ENCODE data around the gene SUPT4H1. TPM values are rescaled to one million over a fixed set of nuclear protein-coding genes. Genes with fewer than 3 reads are reported as not detected.

Gene SUPT4H1
- total RNA-seq, 1 donor from 2014 or later: 49.8 TPM

DNA sequence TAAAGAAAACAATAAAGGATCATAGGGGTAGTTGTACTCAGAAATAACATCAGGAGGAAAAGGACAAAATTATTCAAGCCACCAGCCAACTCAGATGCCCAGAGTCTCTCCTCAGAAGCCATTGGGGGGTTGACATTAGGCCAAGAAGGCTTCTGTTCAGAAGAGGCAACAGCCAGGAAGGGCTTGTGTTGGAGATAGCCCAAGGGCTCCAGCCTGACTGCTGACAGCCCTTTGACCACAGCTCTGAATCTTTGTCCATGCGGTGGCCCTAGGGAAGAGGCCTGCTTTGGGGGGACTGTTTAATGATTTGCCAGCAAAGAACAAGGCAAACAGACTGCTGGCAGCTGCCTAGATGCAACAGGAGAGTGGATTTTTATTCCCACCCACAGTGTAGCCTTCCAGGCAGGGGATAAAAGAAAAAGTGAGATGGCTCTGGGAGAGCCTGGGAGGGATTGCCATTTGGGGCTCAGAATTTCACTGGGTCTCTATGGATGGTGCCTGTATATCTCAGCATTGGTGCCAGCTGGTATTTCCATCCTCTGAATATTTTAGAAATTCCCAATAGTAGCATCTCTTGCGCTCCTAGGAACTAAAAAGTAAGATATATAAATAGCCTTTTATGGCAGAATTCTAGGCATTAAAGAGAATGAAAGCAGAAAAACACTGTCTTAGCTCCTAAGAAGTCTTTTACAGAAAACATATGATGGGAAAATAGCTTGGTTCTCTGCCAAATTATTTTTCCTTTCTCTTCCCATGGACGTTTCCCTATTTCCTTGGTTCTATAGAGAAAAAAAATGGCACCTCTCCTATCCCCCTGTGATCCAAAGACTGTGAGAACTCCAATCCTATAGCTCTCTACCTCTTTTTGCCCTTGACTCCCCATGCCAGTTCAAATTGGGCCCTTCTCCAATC is 29.4 kb upstream of the SUPT4H1 start:
- DNase-seq (ENCODE audit: low read depth in 2 of 2): no peak

DNA sequence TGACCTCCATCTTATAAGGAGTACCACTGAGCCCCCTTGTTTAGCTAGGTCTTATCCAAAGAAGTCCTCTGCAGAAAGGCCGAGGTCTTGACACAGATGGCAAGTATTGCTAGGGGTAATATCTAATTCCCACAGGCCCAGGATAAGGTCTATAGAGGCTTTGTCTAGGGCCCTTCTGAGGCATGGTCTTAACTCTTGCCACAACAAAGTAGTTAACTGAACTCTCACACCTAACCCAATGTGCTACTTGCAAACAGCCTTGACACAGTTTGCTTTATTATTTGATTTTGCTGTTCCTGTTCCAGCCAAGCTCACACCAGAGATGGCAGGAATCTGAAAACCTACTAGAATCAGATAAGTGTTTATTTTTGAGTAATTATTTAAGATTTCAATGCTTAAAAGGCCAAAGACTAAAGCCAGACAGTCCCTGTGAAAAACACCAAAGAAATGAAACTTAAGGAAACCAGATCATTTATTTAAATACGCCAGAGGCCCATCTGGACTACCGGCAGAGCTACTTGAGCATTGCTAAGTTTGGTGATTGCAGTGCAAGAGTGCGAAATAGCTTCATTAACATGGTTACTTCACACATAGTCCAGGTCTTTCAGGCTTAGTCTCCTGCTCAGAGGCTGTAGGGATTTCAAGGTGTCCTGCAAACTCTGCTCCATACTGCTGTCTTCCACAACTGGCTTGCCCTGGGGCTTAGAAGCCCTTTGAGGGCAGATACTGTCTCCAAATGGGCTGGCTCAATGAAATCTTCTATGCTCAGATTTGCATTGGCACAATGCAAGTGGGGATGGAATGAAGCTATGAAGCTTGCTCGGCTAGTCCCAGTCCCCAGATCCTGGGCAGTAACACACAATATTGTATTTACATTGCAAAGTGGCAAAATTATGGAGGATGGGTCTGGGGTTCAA is 28.5 kb upstream of the SUPT4H1 start:
- no peak for DNase-seq (ENCODE audit: low read depth in 2 of 2)

DNA sequence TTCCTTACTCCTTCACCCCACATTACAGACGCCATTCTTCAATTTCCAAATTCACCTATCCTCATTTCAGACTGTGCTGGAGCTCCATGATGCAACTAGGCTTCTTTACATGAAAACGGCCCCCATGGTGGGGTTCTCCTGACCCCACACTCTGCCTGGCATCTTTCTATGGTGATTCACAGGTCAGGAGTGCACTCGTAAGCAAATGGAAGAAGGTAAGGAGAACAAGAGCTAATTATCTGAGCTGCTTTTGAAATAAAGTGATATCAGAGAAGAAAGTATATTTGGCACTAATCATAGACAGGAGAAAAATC is 27.5 kb upstream of the SUPT4H1 start:
- DNase-seq (ENCODE audit: low read depth in 2 of 2): no peak

DNA sequence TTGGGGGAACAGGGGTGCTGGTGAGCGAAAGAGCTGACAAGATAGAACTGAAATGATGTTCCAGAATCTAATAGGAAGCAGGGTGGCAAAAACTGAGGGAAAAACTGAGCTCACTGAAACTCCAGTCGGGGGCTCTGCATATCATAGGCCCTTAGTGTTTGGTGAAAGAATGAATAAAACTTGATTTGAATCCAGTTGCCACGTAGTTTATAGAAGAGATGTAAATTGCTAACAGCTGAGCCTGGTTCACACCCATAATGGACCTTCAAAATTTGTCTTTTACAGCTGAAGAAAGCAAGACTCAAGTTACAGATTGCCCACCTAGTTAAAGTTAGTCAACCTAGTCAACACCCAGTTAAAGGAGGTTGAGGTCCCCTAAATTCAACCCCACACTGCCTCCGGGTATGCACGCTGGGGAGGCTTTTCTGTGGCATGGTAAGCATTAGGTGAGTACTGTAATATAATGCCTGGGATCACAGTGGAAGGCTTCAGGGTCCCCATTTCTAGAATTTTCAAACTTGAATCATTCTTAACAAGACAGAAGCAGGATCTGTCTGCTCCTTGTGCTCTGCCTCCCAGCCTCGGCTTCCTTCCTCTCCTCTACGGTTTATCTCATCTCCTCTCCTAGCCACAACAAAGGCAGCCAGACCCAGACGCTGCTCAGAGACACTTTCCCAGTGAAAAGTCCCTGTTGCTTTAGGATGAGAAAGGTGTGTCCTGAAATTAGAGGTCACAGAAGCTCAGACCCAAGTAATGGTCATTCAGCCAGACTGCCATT is 26.9 kb upstream of the SUPT4H1 start:
- DNase-seq (ENCODE audit: low read depth in 2 of 2): no peak

DNA sequence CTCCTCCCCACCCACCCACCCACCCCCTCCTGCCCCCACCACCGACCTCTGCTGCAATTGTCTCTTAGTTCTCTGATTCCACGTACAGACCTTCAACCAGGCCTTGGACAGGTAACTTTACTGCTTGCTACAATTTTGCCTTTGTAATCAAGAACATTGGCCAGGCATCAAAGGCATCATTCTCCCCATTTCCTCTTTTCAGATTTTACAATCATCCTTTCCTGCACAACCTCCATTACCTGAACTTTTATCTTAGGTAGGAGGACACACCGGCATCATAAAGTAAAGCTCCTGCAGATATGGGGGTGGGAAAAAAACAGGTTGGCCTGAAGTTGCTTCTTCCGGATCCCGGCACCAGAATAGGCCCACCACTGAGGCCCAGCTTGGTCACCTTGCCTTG is 25.7 kb upstream of the SUPT4H1 start:
- DNase-seq (ENCODE audit: low read depth in 2 of 2): no peak

DNA sequence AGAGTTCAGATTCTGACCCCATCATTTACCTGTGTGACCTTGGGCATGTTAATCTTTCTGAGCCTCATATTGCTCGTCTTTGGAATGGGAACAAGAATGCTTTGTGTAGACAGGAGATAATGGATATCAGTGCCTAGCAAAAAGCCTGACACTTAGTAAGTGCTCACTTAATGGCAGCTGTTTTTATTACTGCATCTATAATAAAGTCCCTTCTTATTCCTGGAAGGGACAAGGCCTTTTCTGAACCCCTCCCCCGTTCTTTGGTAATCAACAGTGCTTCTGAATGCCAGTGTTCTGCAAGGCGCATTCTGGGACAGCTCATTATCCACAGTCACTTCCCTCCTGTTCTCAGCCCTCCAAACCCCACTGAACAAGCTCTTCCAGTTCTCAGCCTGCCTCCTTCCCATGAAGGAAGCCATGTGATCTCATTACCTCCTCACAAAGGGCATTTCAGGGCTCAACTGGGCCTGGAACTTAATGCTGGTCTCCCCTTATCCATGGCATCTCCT is 25.1 kb upstream of the SUPT4H1 start:
- no peak for DNase-seq (ENCODE audit: low read depth in 2 of 2)

DNA sequence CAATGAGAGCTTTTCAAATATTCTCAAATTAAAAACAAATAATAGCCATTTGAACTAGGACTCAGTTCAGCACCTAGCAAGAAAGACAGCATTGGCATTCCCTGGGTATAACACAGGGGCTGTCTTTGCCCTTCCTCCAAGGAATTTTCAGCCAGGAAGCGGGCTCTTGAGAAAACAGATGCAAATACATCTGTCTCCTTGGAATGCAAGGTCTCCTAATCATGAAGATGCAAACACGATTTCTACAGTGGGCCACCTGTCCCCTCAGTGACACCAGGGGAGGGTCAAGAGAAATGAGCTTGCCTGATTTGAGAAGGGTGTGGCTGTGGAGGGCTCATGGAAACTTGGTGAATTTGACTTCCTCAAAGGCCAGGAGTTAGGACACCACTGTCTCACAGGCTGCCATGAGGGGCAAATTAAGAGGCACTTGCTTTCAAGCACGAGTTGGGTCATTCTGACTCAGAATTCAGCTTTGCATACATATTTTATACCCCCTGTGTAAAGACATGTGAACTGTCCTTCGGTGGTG is 24.5 kb upstream of the SUPT4H1 start:
- DNase-seq (ENCODE audit: low read depth in 2 of 2): no peak

DNA sequence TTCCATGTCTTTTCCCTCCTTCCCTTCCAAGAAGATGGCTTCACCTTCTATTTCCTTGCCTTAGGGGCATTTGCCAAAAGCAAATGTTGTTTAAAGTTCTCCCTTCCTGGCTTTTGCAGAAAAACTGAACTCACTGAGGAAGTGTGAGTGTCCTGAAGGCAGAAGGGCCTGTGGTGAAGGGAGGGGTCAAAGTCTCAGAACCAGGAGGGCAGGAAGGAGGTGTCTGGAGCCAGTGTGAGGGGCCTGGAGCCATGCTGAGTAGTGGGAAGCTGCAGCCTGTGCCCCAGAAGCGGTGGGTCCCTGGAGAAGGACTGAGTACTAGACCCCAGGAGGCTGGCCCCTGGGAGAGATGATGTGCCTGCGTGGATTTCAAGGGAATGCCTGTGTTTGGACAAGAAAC is 23.8 kb upstream of the SUPT4H1 start:
- DNase-seq (ENCODE audit: low read depth in 2 of 2): no peak

DNA sequence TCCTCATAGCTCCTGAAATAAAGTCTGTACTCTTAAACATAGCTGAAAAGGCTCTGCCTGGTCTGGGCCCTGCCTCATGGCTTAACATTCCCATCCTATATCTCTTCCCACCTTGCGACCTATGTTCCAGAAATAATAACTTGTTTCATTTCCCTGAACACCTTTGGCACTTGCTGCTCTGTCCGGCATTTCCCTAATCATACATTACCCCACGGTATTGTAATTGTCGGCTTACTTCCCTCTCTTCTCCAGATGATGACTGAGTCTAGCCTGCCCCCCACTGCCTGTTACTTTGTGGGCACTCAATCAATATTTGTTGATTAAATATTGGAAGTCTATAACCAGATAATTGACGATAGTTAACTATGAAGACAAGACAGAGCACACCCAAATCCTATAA is 23.3 kb upstream of the SUPT4H1 start:
- no peak for DNase-seq (ENCODE audit: low read depth in 2 of 2)

DNA sequence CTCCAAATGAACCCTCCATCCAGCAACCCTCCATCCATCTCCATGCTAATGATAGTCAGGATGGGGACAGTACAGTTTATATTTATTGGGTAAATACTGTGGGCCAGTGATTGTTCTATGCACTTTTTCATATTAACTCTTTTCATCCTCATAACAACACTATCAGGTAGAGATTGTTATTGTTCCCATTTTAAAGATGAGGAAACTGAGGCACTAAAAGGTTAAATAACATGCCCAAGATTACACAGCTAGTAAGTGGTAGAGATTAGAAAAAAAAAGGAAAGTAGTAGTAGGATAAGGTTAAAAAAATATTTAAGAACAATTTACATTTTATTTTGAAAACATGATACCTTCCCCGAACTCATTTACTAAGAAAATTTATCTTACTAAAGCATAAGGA is 21.9 kb upstream of the SUPT4H1 start:
- DNase-seq (ENCODE audit: low read depth in 2 of 2): no peak

DNA sequence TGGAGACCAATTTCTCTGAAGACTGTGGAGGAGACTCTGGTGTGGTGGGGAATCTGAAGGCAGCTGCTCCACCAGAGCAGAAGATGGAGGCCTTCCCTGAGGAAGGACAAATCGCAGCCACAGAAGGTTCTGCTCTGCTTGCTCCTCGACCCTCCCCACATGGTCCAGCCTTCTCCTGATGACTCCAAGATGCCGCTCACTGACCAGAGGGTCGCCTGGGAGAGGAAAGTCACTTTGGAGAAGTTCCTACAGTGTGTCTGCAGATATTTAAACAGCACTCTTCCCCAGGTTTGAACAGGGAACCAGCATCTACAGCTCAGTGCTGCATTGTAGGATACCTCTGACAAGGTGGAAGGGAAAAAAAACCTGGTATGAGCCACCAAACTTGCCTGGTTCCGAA is 21.0 kb upstream of the SUPT4H1 start:
- DNase-seq (ENCODE audit: low read depth in 2 of 2): no peak

DNA sequence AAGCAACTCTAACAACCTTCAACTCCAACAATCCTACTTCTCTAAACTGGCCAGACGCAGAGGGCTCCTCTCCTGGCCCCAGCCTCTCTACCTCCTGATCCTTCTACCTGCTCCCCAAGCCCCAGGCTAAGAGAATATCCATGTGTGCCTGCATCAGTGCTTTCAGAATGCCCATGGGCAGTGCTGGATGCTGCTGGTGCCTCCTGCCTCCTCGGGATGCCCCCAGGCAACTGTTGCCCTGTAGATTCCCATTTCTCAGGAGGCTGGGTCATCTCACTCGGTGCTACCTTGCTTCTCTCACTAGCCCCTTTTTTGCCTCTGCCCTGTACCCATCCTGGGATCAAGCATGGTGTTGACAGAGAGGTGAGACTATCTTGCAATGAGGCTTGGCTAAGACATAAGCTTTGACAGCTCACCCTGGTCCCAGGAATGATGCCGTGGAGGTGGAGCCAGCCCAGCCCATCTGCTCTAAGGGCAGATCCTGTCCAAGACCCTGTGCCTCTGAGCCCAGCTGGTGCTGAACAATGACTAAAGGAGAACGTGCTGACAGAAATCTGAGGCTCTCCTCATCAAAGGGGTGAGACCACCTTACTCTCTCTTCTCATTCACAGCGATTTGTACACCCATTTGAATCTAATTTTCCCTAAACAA is 19.4 kb upstream of the SUPT4H1 start:
- no peak for DNase-seq (ENCODE audit: low read depth in 2 of 2)

DNA sequence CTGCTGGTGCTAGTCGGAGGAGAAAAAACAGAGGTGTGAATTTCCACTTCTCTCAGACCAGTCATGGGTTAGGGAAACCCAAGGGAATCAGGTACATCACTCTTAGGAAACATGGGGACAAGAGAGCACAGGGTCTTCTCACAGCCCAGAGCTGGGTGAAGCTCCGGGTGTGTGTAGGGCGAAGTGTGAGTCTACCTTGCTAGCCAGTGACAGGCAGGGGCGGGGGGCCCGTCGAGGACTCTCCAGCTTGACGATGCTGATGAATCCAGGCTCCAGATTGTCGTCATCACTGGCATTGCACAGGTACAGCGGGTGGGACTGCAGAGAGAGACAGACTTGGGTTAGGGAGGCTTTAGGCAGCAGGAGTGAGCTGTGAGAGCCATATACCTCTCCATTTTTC is 18.7 kb upstream of the SUPT4H1 start:
- no peak for DNase-seq (ENCODE audit: low read depth in 2 of 2)

DNA sequence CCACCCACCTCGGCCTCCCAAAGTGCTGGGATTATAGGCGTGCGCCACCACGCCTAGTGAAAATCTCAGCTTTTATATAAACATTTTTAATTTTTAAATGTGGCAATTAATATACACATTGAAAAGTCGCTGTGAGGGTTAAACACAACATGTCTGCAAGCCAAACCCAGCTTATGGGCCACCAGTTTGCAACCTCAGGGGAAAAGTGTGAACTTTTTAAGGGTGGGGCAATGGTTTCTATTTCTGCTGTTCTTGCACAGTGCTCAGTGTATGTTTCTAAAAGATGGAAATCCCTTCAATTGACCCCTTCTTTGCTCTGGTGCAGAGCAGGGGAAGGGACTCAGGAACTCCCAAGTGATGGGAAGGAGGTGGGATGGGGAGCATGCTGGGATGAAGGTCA is 18.3 kb upstream of the SUPT4H1 start:
- DNase-seq (ENCODE audit: low read depth in 2 of 2): no peak

DNA sequence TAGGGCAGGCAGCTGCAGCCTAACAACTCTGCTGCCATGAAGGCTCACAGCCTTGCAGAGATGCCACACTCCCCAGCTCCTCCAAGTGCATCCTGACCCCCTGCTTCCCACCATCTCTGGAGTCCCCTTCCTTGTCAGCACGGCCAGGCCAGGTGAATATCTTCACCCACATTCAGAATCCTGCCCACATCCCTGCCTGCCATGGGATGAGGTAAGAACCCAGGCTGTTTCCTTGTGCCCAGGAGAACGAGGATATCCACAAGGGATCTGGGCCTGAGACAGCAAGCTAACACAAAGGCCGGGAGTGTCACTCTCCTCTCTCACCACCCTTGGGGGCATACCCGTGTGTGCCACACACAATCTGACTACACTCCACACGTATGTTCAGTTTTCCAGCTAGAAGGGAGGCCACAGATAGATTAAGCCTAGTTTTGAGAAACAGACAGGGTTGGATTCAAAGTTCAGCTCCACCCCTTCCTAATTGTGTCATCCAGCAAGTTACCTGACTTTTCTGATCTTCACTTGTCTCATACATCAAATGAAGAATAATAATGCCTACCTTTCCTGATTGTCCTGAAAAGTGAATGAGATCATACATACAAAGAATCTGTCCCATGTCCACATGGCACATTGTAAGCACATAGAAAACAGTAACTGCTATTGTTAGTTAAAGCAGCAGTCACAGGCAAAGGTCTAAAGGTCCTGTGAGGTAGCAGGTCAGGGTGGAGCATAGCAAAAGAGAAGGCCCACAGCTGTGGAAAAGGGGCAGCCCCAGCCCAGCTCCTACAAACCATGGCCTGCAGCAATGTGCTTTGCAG is 17.4 kb upstream of the SUPT4H1 start:
- DNase-seq (ENCODE audit: low read depth in 2 of 2): no peak

DNA sequence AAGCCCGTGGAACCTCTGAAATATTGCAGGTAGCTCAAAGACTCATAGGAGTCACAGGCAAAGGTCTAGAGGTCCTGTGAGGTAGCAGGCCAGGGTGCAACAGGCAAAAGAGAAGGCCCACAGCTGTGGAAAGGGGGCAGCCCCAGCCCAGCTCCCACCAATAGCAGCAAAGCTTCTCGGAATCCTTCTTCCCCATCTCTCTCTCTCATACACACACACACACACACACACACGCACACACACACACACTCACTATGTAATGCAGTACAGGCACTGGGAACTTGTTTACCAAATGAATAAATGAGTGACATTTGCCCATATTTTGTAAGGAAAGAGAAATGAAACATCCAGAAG is 16.8 kb upstream of the SUPT4H1 start:
- no peak for DNase-seq (ENCODE audit: low read depth in 2 of 2)

DNA sequence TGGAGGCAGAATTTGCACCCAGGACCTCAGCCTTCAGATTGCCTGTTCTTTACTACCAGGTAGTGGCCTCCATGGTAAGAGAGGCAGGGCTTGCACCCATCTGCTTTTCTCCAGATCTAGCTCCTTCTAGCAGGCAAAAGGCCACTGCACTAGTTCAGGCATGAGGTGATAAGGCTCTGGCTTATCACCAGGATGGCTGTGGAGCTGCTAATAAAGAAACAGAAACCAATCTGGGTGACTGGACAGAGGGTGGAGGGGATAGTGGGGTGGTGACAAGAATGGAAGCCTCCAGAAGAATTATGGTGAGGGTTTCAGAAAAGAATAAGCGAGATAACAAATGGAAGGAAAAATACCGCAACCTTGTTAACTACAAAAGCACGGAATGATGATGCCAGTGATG is 15.5 kb upstream of the SUPT4H1 start:
- no peak for DNase-seq (ENCODE audit: low read depth in 2 of 2)

DNA sequence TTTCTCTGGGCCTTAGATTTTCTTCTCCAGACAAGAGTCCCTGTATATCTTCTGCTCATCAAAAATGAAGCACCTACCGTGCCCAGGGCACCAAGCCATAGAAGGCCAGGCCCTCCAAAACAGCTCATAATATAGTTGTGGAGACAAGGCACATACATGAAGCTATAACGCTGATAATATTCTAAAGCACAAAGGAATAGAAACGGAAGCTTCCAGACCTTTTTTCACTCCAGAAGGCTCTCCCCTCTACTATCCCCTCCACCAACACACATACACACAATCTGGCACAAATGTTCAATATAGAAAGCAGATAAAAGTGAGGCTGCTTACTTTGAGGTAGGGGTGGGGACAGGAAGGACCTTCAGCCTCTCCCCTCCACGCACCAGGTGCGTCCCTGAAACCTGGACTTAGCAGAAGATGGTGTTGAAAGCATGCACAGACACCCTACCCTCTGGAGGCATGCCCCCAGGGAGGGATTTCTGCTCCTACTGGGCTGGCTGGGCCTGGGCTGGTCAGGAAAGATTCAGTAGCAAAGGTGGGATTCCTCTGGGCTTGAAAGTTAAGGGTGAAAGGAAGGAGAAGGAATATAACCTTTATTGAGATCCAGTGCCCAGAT is 14.1 kb upstream of the SUPT4H1 start:
- no peak for DNase-seq (ENCODE audit: low read depth in 2 of 2)

DNA sequence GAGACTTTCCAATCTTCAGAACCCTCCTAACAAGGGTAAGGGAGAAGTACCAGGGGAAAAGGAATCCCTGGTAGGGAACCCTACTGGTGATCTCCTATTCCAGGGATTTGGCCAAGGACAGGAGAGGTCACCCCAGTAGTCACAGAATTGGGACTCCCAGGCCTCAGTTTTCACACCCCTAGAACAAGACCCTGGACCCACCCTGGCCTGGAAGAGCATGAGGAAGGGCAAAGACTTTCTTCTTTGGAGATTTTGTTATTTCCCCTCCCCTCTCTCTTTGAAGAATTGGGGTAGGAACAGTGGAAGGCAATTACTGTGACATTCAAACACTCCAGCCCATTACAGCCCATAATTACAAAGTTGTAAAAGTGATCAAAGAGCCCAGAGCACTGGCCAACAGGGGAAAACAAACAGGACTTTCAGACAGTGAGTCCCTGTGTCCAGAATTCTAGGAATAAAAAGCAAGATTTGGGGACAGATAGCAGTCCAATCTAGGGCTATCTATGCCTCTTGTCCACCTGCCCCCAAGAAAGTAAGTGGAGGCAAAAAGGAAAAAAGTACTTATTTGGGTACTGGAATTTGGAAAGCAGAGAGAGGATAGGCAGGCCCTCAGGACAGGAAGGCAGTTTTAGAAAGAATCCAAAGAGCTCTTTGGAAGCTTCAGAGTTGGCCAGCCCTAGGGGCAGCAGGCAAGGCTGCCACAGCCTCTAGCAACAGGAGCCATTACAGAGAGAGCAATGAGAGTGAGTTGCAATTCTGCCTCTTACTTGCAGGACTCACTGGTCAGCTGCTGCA is 13.4 kb upstream of the SUPT4H1 start:
- no peak for DNase-seq (ENCODE audit: low read depth in 2 of 2)

Data from dermis microvascular lymphatic vessel endothelial cell (primary cell).